Measurements from ENCODE around the gene PARP1.

PARP1 gene

DNA sequence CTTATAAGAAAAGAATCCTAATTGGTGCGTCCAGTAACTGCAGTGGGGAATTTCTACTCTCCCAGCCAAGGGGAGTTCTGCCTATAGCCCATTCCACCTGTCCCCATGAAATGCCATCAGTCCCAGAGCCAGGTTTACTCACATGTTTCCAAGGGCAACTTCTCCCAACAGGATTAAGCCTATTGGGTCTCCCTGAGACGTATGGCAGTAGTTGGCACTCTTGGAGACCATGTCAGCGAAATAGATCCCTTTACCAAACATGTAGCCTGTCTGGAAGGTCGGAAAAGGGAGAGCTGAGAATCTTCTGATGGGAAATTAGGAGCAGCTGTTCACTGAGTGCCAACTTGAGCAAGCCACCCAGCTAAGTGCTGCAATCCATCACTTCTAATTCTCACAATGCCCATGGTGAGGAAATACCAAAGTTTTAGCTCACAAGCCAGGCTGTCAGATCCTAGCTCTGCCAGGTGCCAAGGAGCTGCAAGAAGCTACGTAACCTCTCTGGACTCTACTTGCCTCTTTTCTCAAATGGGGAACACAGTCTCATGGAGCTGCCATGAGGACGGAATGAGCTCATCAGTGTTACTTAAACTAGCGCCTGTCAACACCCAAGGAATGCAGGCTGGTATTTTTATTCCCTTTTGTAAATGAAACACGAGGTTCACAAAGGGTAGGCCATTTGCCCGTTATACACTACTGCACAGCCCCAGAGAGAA lies 43.9 kb downstream of the PARP1 start:
- no peaks in the 10 kb centered on the region for H3K27me3 ChIP-seq (ENCODE audit: insufficient read depth, low read length)
- H3K4me3 ChIP-seq (ENCODE audit: low read depth, low read length, poor library complexity, severe bottlenecking), result no peak overlapping the region
- TF ChIP-seq EZH2 (IDR thresholded peaks at IDR 0.05; ENCODE audit: borderline replicate concordance, low read length), result no peak
- TF ChIP-seq, protein P1, sequence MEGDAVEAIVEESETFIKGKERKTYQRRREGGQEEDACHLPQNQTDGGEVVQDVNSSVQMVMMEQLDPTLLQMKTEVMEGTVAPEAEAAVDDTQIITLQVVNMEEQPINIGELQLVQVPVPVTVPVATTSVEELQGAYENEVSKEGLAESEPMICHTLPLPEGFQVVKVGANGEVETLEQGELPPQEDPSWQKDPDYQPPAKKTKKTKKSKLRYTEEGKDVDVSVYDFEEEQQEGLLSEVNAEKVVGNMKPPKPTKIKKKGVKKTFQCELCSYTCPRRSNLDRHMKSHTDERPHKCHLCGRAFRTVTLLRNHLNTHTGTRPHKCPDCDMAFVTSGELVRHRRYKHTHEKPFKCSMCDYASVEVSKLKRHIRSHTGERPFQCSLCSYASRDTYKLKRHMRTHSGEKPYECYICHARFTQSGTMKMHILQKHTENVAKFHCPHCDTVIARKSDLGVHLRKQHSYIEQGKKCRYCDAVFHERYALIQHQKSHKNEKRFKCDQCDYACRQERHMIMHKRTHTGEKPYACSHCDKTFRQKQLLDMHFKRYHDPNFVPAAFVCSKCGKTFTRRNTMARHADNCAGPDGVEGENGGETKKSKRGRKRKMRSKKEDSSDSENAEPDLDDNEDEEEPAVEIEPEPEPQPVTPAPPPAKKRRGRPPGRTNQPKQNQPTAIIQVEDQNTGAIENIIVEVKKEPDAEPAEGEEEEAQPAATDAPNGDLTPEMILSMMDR (IDR thresholded peaks at IDR 0.05; ENCODE audit: low read length), result no peak
- no peaks in the 10 kb centered on the region for H4K20me1 ChIP-seq (ENCODE audit: insufficient read depth, low read length)
- no peak overlapping the region for H3K9ac ChIP-seq (ENCODE audit: low read length)
- peaks cover 98% of the 10 kb centered on the region for H3K36me3 ChIP-seq (ENCODE audit: insufficient read depth, low read length)
- no peak overlapping the region for H3K4me2 ChIP-seq (ENCODE audit: low read length)
- no peaks in the 10 kb centered on the region for H3K79me2 ChIP-seq (ENCODE audit: insufficient read depth, low read length)
- no peaks in the 10 kb centered on the region for H3F3A ChIP-seq (ENCODE audit: insufficient read depth, low read length)
- peaks cover 29% of the 10 kb centered on the region for H3K4me1 ChIP-seq (ENCODE audit: insufficient read depth, low read length, severe bottlenecking)
- no peak overlapping the region for H2AFZ ChIP-seq (ENCODE audit: low read length)
- peak overlapping the region; percentile 83 for H3K27ac ChIP-seq (ENCODE audit: low read depth, low read length, poor library complexity, severe bottlenecking)
- no peaks in the 10 kb centered on the region for H3K9me2 ChIP-seq (ENCODE audit: low read depth, low read length)
- no peaks in the 10 kb centered on the region for H3K9me3 ChIP-seq (ENCODE audit: low read length)

- H3K27ac ChIP-seq (ENCODE audit: low read depth, low read length, poor library complexity, severe bottlenecking), result peak overlapping the region; percentile 83
- H3K79me2 ChIP-seq (ENCODE audit: insufficient read depth, low read length), result no peaks in the 10 kb centered on the region
- no peak overlapping the region for H3K9ac ChIP-seq (ENCODE audit: low read length)
- H3K27me3 ChIP-seq (ENCODE audit: insufficient read depth, low read length), result no peaks in the 10 kb centered on the region
- H3F3A ChIP-seq (ENCODE audit: insufficient read depth, low read length), result no peaks in the 10 kb centered on the region
- no peaks in the 10 kb centered on the region for H3K9me2 ChIP-seq (ENCODE audit: low read depth, low read length)
- H3K4me2 ChIP-seq (ENCODE audit: low read length), result no peak overlapping the region
- peaks cover 98% of the 10 kb centered on the region for H3K36me3 ChIP-seq (ENCODE audit: insufficient read depth, low read length)
- H2AFZ ChIP-seq (ENCODE audit: low read length), result no peak overlapping the region
- no peaks in the 10 kb centered on the region for H3K9me3 ChIP-seq (ENCODE audit: low read length)
- H4K20me1 ChIP-seq (ENCODE audit: insufficient read depth, low read length), result no peaks in the 10 kb centered on the region
- no peak for TF ChIP-seq EZH2 (IDR thresholded peaks at IDR 0.05; ENCODE audit: borderline replicate concordance, low read length)
- TF ChIP-seq, protein P1 (IDR thresholded peaks at IDR 0.05; ENCODE audit: low read length), result no peak
- H3K4me1 ChIP-seq (ENCODE audit: insufficient read depth, low read length, severe bottlenecking), result peaks cover 31% of the 10 kb centered on the region
- no peak overlapping the region for H3K4me3 ChIP-seq (ENCODE audit: low read depth, low read length, poor library complexity, severe bottlenecking)
Measured at GRCh38 chr1:226362891-226363447, 44.9 kb downstream of the PARP1 start.

DNA sequence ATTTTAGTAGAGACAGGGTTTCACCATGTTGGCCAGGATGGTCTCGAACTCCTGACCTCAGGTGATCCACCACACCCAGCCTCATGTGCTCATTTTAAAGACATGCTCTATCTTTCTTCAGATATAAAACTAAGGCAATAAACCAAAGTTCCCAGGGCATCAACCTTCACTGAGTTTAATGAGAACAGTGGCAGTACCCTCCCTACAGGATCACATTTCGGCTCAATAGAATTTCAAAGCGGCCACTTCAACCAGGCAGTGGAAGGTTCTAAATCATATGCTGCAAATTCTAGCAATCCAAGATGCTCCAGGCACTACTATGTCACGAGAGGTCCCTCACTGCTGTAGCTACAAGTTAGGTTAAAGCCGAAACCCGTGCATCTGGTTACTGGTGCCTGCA lies 45.5 kb downstream of the PARP1 start:
- H3K9ac ChIP-seq (ENCODE audit: low read length), result no peak overlapping the region
- TF ChIP-seq, protein P1 (IDR thresholded peaks at IDR 0.05; ENCODE audit: low read length), result no peak
- no peak for TF ChIP-seq EZH2 (IDR thresholded peaks at IDR 0.05; ENCODE audit: borderline replicate concordance, low read length)
- H3K4me3 ChIP-seq (ENCODE audit: low read depth, low read length, poor library complexity, severe bottlenecking), result no peak overlapping the region
- no peak overlapping the region for H3K4me2 ChIP-seq (ENCODE audit: low read length)
- H3K79me2 ChIP-seq (ENCODE audit: insufficient read depth, low read length), result no peaks in the 10 kb centered on the region
- H4K20me1 ChIP-seq (ENCODE audit: insufficient read depth, low read length), result no peaks in the 10 kb centered on the region
- peak overlapping the region; percentile 83 for H3K27ac ChIP-seq (ENCODE audit: low read depth, low read length, poor library complexity, severe bottlenecking)
- H3K27me3 ChIP-seq (ENCODE audit: insufficient read depth, low read length), result no peaks in the 10 kb centered on the region
- H3K9me3 ChIP-seq (ENCODE audit: low read length), result no peaks in the 10 kb centered on the region
- no peaks in the 10 kb centered on the region for H3K9me2 ChIP-seq (ENCODE audit: low read depth, low read length)
- no peak overlapping the region for H2AFZ ChIP-seq (ENCODE audit: low read length)
- H3K36me3 ChIP-seq (ENCODE audit: insufficient read depth, low read length), result peaks cover 98% of the 10 kb centered on the region
- no peaks in the 10 kb centered on the region for H3F3A ChIP-seq (ENCODE audit: insufficient read depth, low read length)
- peaks cover 37% of the 10 kb centered on the region for H3K4me1 ChIP-seq (ENCODE audit: insufficient read depth, low read length, severe bottlenecking)
